H1 (cell line): ENCODE results near the gene GCK. TPM values are rescaled to one million over a fixed set of nuclear protein-coding genes. Genes with fewer than 3 reads are reported as not detected.

ENCODE experiments used
- ASH2L ChIP-seq: fragments of 200-600, 300-600 bp; sonication (generic); IDR thresholded peaks from one replicate; pipeline ENCODE4 v1.7.1; 2017; ENCODE audit warnings: low read length
- ATF2 ChIP-seq: IDR thresholded peaks from 2 replicates; pipeline ENCODE4 v1.6.1; 2012; ENCODE audit warnings: low read length, inconsistent platforms
- BACH1 ChIP-seq: IDR thresholded peaks from 2 replicates; pipeline ENCODE4 v1.6.1; 2012; ENCODE audit warnings: low read length, improper control_type of control experiment
- CHD1 ChIP-seq: IDR thresholded peaks from 2 replicates; pipeline ENCODE4 v1.6.1; 2012; ENCODE audit warnings: low read depth, low read length, improper control_type of control experiment
- CTCF ChIP-seq, 3 experiments: IDR thresholded peaks; 1 replicate in 2 of 3; 2 replicates in 1 of 3; pipeline versions ENCODE4 v1.5.1 to v1.6.1; 2011; ENCODE audit warnings: low read length in 3 of 3, mild to moderate bottlenecking in 3 of 3, inconsistent platforms in 2 of 3, low read depth in 1 of 3, moderate library complexity in 1 of 3; ENCODE audit not compliant: insufficient read depth in 1 of 3; ENCODE audit errors: control extremely low read depth in 1 of 3
- EP300 ChIP-seq, 2 experiments: IDR thresholded peaks; 1 replicate in 1 of 2; 2 replicates in 1 of 2; pipeline ENCODE4 v1.6.1; 2011 to 2012; ENCODE audit warnings: low read depth in 2 of 2, low read length in 2 of 2, mild to moderate bottlenecking in 2 of 2, borderline replicate concordance in 1 of 2, inconsistent platforms in 1 of 2, moderate library complexity in 1 of 2
- EZH2 ChIP-seq: fragments of 200-600 bp; sonication (generic); IDR thresholded peaks from 2 replicates; pipeline ENCODE4 v1.7.1; 2012; ENCODE audit warnings: low read depth, mild to moderate bottlenecking, moderate library complexity, low read length, inconsistent platforms; ENCODE audit not compliant: severe bottlenecking
- HDAC6 ChIP-seq: IDR thresholded peaks from one replicate; pipeline ENCODE4 v1.7.1; 2012; ENCODE audit warnings: low read depth, mild to moderate bottlenecking, inconsistent platforms, low read length, moderate library complexity
- JUN ChIP-seq: IDR thresholded peaks from 2 replicates; pipeline ENCODE4 v1.6.1; 2011; ENCODE audit warnings: low read depth, mild to moderate bottlenecking, improper control_type of control experiment, low read length
- JUND ChIP-seq: IDR thresholded peaks from 2 replicates; pipeline ENCODE4 v1.6.1; 2011; ENCODE audit warnings: mild to moderate bottlenecking, improper control_type of control experiment, low read length
- KDM4A ChIP-seq: IDR thresholded peaks from one replicate; pipeline ENCODE4 v1.7.1; 2012; ENCODE audit warnings: low read depth, mild to moderate bottlenecking, moderate library complexity, low read length, inconsistent platforms; ENCODE audit not compliant: severe bottlenecking
- POLR2AphosphoS5 ChIP-seq: IDR thresholded peaks from 2 replicates; pipeline ENCODE4 v1.6.1; 2011; ENCODE audit warnings: low read depth, low read length
- POU5F1 ChIP-seq: IDR thresholded peaks from 2 replicates; pipeline ENCODE4 v1.6.1; 2011; ENCODE audit warnings: low read depth, mild to moderate bottlenecking, low read length, moderate library complexity
- RBBP5 ChIP-seq: IDR thresholded peaks from 2 replicates; pipeline ENCODE4 v1.7.1; 2012; ENCODE audit warnings: low read depth, mild to moderate bottlenecking, inconsistent platforms, low read length, moderate library complexity, borderline replicate concordance
- SP1 ChIP-seq: IDR thresholded peaks from 2 replicates; pipeline ENCODE4 v1.6.1; 2011; ENCODE audit warnings: low read depth, low read length
- TAF1 ChIP-seq: IDR thresholded peaks from 2 replicates; pipeline ENCODE4 v1.6.1; 2011; ENCODE audit warnings: mild to moderate bottlenecking, low read depth, low read length
- TCF12 ChIP-seq: IDR thresholded peaks from 2 replicates; pipeline ENCODE4 v1.6.1; 2011; ENCODE audit warnings: low read depth, mild to moderate bottlenecking, low read length
- TEAD4 ChIP-seq: IDR thresholded peaks from 2 replicates; pipeline ENCODE4 v1.6.1; 2012; ENCODE audit warnings: low read depth, low read length, inconsistent platforms, mixed read lengths
- polyA plus RNA-seq, 7 experiments: library from polyadenylated mRNA; depleted of rRNA in 3 of 7; stranded (reverse) in 5 of 7; unstranded in 2 of 7; fragments of >200 nt in 5 of 7; fragments of 200-250 nt in 2 of 7; gene quantifications; 1 replicate in 5 of 7; 2 replicates in 1 of 7; 4 replicates in 1 of 7; pipeline versions ENCODE4 v1.2.1 to v1.2.3, GENCODE V29; 2011 to 2013; ENCODE audit warnings: missing spikeins in 2 of 7, mixed read lengths in 2 of 7
- total RNA-seq: library from RNA; stranded (reverse); fragmentation: NEBNext Ultra II Directional; extraction: Animal tissue kit (Norgen Biotek cat#: 25700); gene quantifications from 2 replicates; pipeline ENCODE4 v1.2.1, GENCODE V29; 2021
- TF ChIP-seq, protein P1 (sequence below): IDR thresholded peaks from 2 replicates; pipeline ENCODE4 v1.6.1; 2011; ENCODE audit warnings: low read length, improper control_type of control experiment

The GCK gene
- total and polyA plus RNA-seq, 2 of the 8 experiments (the other 6 are each of a cell fraction or from before 2014, with no cell fraction given) = 2.4 to 4.9 TPM

DNA sequence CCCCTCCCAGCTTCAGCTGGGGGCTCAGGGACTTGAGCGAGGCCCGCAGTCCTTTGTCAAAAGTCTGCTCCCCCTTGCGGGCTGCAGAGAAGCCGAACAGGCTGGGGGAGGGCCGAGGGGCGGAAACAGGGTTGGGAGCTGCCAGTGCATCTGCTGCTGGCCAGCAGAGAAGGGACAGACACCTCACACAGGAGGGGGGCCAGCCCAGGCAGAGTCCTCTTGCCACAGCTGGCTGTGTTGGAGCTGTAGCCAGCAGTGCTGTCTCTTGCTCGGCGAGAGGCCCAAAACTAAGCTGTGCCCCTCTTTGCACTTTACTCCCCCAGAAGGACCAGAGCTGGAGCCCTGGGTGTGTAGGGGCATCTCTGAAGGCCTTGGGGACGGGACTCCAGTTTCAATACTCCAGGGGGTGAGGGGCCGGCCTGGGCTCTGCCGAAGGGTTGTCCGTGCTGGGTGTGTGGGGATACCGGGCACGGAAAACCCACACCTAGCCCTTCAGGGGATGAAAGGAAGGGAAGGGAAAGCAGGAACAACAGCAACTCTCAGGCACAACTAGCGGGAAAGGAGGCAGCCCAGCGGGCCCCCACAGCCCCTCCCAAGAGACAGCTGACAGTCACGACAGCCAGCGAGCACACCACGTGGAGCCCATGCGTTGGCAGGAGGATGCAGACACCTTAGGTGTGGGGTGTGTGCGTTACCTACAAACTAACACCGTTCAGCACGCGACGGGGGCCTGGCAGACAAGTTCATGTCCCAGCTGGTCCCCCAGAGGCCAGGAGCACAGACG lies 29.4 kb upstream of the GCK start (continued):
- TF ChIP-seq ATF2 = no peak
- TF ChIP-seq CTCF (IDR thresholded peaks at IDR 0.05; ENCODE audit: control extremely low read depth in 1 of 3, insufficient read depth in 1 of 3, low read depth in 1 of 3, low read length in 3 of 3) = peak in 2 of 3 experiments; percentile 41 to 42; a peak in 2 of 4 replicates
- TF ChIP-seq RBBP5 = peak; percentile 72; the same call in 1 of the 2 replicates
- no peak for TF ChIP-seq TEAD4
- TF ChIP-seq JUN = no peak
- TF ChIP-seq TCF12 = 0 out of 2 replicates have a peak, but pooled peaks have one; percentile 40
- TF ChIP-seq SP1 = no peak
- TF ChIP-seq POLR2AphosphoS5 = no peak
- no peak for TF ChIP-seq CHD1
- no peak for TF ChIP-seq BACH1
- no peak for TF ChIP-seq POU5F1
- TF ChIP-seq ASH2L = peak; percentile 68
- TF ChIP-seq TAF1 = no peak
- TF ChIP-seq EZH2 = no peak
- TF ChIP-seq HDAC6 = no peak
- TF ChIP-seq, protein P1, sequence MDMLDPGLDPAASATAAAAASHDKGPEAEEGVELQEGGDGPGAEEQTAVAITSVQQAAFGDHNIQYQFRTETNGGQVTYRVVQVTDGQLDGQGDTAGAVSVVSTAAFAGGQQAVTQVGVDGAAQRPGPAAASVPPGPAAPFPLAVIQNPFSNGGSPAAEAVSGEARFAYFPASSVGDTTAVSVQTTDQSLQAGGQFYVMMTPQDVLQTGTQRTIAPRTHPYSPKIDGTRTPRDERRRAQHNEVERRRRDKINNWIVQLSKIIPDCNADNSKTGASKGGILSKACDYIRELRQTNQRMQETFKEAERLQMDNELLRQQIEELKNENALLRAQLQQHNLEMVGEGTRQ = no peak
- TF ChIP-seq JUND = no peak
- TF ChIP-seq EP300 (IDR thresholded peaks at IDR 0.05; ENCODE audit: borderline replicate concordance in 1 of 2, low read depth in 2 of 2, low read length in 2 of 2) = no peak
- TF ChIP-seq KDM4A = no peak
